Brain microvascular endothelial cell (primary cell): ENCODE measurements around the gene SMAP1.
"Not testable (repeated sequence)": the region's sequence is repeated elsewhere in the genome, so short reads cannot be mapped to it uniquely, and the experiment has no call there.

ENCODE experiments used
- DNase-seq: peaks from one replicate; pipeline ENCODE4 v3.0.0-alpha.2; 2020
- H3K27ac ChIP-seq: fragments of 250-450 bp; sonication (Bioruptor Pico); 2 replicates; pipeline ENCODE4 v1.5.1; 2020; ENCODE audit warnings: mild to moderate bottlenecking, moderate library complexity
- H3K27me3 ChIP-seq: fragments of 250-450 bp; sonication (Bioruptor Pico); replicated peaks from 2 replicates; pipeline ENCODE4 v1.5.1; 2020; ENCODE audit warnings: mild to moderate bottlenecking
- H3K36me3 ChIP-seq: fragments of 250-450 bp; sonication (Bioruptor Pico); replicated peaks from 2 replicates; pipeline ENCODE4 v1.5.1; 2020; ENCODE audit warnings: mild to moderate bottlenecking
- H3K4me3 ChIP-seq: 2 replicates; pipeline ENCODE4 v1.5.1; 2011; ENCODE audit warnings: low read depth, mild to moderate bottlenecking, control low read depth, low read length, moderate library complexity
- in situ Hi-C: cut with HindIII; loops from 2 replicates; pipeline ENCODE4 v1.10.0; 2017; ENCODE audit warnings: low sequenced_read_pairs, low pct_ligation_motif_present
- TF ChIP-seq, protein P1 (sequence below): IDR thresholded peaks from 2 replicates; pipeline ENCODE4 v1.5.1; 2011; ENCODE audit warnings: low read depth, mild to moderate bottlenecking, moderate library complexity, low read length, control low read depth, inconsistent platforms; ENCODE audit errors: missing control alignments

The SMAP1 gene

GRCh38 chr6:70734979-70735378 is 67.3 kb downstream of the SMAP1 start:
- H3K27me3 ChIP-seq = no peaks in the 10 kb centered on the region
- in situ Hi-C loops = no loop called here
- no peaks in the 10 kb centered on the region for H3K36me3 ChIP-seq
- TF ChIP-seq, protein P1, sequence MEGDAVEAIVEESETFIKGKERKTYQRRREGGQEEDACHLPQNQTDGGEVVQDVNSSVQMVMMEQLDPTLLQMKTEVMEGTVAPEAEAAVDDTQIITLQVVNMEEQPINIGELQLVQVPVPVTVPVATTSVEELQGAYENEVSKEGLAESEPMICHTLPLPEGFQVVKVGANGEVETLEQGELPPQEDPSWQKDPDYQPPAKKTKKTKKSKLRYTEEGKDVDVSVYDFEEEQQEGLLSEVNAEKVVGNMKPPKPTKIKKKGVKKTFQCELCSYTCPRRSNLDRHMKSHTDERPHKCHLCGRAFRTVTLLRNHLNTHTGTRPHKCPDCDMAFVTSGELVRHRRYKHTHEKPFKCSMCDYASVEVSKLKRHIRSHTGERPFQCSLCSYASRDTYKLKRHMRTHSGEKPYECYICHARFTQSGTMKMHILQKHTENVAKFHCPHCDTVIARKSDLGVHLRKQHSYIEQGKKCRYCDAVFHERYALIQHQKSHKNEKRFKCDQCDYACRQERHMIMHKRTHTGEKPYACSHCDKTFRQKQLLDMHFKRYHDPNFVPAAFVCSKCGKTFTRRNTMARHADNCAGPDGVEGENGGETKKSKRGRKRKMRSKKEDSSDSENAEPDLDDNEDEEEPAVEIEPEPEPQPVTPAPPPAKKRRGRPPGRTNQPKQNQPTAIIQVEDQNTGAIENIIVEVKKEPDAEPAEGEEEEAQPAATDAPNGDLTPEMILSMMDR = no peak
- H3K27ac ChIP-seq = no peak overlapping the region
- no peak for DNase-seq
- no peak overlapping the region for H3K4me3 ChIP-seq

GRCh38 chr6:70735513-70735912 is 67.8 kb downstream of the SMAP1 start:
- in situ Hi-C loops = no loop called here
- TF ChIP-seq, protein P1 = no peak
- no peak overlapping the region for H3K27ac ChIP-seq
- no peak overlapping the region for H3K4me3 ChIP-seq
- no peak for DNase-seq
- H3K36me3 ChIP-seq = no peaks in the 10 kb centered on the region
- no peaks in the 10 kb centered on the region for H3K27me3 ChIP-seq

- H3K4me3 ChIP-seq = no peak overlapping the region
- TF ChIP-seq, protein P1 = no peak
- in situ Hi-C loops = no loop called here
- no peak overlapping the region for H3K27ac ChIP-seq
- no peaks in the 10 kb centered on the region for H3K27me3 ChIP-seq
- no peak for DNase-seq
- H3K36me3 ChIP-seq = no peaks in the 10 kb centered on the region
These were observed 70.3 kb downstream of the SMAP1 start for GRCh38 chr6:70738028-70738427.

- TF ChIP-seq, protein P1 = no peak
- no peaks in the 10 kb centered on the region for H3K27me3 ChIP-seq
- in situ Hi-C loops = no loop called here
- no peaks in the 10 kb centered on the region for H3K36me3 ChIP-seq
- H3K4me3 ChIP-seq = no peak overlapping the region
- DNase-seq = no peak
- H3K27ac ChIP-seq = no peak overlapping the region
These were observed 71.9 kb downstream of the SMAP1 start for GRCh38 chr6:70739534-70739933.

DNA sequence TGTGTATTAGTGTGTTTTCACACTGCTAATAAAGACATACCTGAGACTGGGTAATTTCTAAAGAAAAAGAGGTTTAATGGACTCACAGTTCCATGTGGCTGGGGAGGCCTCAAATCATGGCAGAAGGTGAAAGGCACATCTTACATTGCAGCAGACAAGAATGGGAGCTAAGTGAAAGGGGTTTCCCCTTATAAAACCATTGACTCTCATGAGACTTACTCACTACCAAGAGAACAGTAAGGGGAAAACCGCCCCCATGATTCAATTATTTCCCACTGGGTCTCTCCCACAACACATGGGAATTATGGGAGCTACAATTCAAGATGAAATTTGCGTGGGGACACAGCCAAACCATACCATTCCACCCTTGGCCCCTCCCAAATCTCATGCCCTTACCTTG is 73.1 kb downstream of the SMAP1 start:
- in situ Hi-C loops, DNase-seq: not testable (repeated sequence)

DNA sequence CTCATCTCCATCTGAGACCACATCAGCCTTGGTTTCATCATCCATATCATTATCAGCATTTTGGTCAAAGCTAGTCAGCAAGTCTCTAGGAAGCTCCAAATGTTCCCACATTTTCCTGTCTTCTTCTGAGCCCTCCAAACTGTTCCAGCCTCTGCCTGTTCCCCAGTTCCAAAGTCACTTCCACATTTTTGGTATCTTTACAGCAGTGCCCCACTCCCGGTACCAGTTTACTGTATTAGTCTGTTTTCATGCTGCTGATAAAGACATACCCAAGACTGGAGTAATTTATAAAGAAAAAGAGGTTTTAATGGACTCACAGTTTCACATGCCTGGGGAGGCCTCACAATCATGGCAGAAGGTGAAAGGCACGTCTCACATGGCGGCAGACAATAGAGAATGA is 74.8 kb downstream of the SMAP1 start:
- H3K27me3 ChIP-seq, in situ Hi-C loops, H3K27ac ChIP-seq, H3K4me3 ChIP-seq, H3K36me3 ChIP-seq, DNase-seq: not testable (repeated sequence)

More for the DNA sequence above, 73.1 kb downstream of the SMAP1 start:
- H3K27me3 ChIP-seq, H3K27ac ChIP-seq, H3K36me3 ChIP-seq, H3K4me3 ChIP-seq: not testable (repeated sequence)

- DNase-seq = no peak
- H3K27me3 ChIP-seq = no peaks in the 10 kb centered on the region
- in situ Hi-C loops = no loop called here
- H3K36me3 ChIP-seq = no peaks in the 10 kb centered on the region
- no peak overlapping the region for H3K27ac ChIP-seq
- H3K4me3 ChIP-seq = no peak overlapping the region
- TF ChIP-seq, protein P1 = no peak
These were observed 86.2 kb downstream of the SMAP1 start for GRCh38 chr6:70753870-70754380.
